Measurements from ENCODE around the gene RGS6. TPM values are rescaled to one million over a fixed set of nuclear protein-coding genes. Genes with fewer than 3 reads are reported as not detected.

Gene RGS6
- total RNA-seq, 2 experiments from 2014 or later = not detected

GRCh38 chr14:72063761-72064282 is 131.6 kb downstream of the RGS6 start:
- no peak overlapping the region for H3K4me2 ChIP-seq (ENCODE audit: low read length)
- POLR2A ChIA-PET = no interaction called here
- DNase-seq (ENCODE audit: low spot score) = no peak
- CTCF ChIA-PET (ENCODE audit: unreplicated experiment) = no interaction called here
- no TSS peak for BruUV-seq (replicated peaks)
- intact Hi-C loops (cut with micrococcal nuclease; ENCODE audit: unreplicated experiment) = no loop called here
- H3K36me3 ChIP-seq (ENCODE audit: insufficient read depth, low read length) = no peaks in the 10 kb centered on the region
- H3K4me1 ChIP-seq (ENCODE audit: insufficient read depth, low read length, poor library complexity, severe bottlenecking) = no peaks in the 10 kb centered on the region
- H3K9me3 ChIP-seq (ENCODE audit: low read length) = no peaks in the 10 kb centered on the region
- H3K4me3 ChIP-seq (ENCODE audit: low read depth, low read length, poor library complexity, severe bottlenecking) = no peak overlapping the region
- H4K20me1 ChIP-seq (ENCODE audit: insufficient read depth, low read length) = no peaks in the 10 kb centered on the region
- no peaks in the 10 kb centered on the region for H3K9me2 ChIP-seq (ENCODE audit: insufficient read depth, low read length)
- no peak overlapping the region for H2AFZ ChIP-seq (ENCODE audit: low read length)
- no peak overlapping the region for H3K27ac ChIP-seq (ENCODE audit: low read depth, low read length, poor library complexity, severe bottlenecking)
- no peak for TF ChIP-seq EZH2phosphoT487 (IDR thresholded peaks at IDR 0.05; ENCODE audit: borderline replicate concordance, low read depth, low read length)
- TF ChIP-seq CTCF (conservative IDR thresholded peaks at IDR 0.05; ENCODE audit: low read length) = no peak
- H3K79me2 ChIP-seq (ENCODE audit: insufficient read depth, low read depth, low read length) = no peaks in the 10 kb centered on the region

GRCh38 chr14:72064501-72064900 is 132.3 kb downstream of the RGS6 start:
- no peak overlapping the region for H3K4me2 ChIP-seq (ENCODE audit: low read length)
- H4K20me1 ChIP-seq (ENCODE audit: insufficient read depth, low read length) = no peaks in the 10 kb centered on the region
- TF ChIP-seq CTCF (conservative IDR thresholded peaks at IDR 0.05; ENCODE audit: low read length) (no peak), EZH2phosphoT487 (IDR thresholded peaks at IDR 0.05; ENCODE audit: borderline replicate concordance, low read depth, low read length) (no peak)
- no peaks in the 10 kb centered on the region for H3K9me3 ChIP-seq (ENCODE audit: low read length)
- H3K9me2 ChIP-seq (ENCODE audit: insufficient read depth, low read length) = no peaks in the 10 kb centered on the region
- H2AFZ ChIP-seq (ENCODE audit: low read length) = no peak overlapping the region
- H3K4me3 ChIP-seq (ENCODE audit: low read depth, low read length, poor library complexity, severe bottlenecking) = no peak overlapping the region
- DNase-seq (ENCODE audit: low spot score) = no peak
- intact Hi-C loops (cut with micrococcal nuclease; ENCODE audit: unreplicated experiment) = no loop called here
- no peaks in the 10 kb centered on the region for H3K79me2 ChIP-seq (ENCODE audit: insufficient read depth, low read depth, low read length)
- BruUV-seq (replicated peaks) = no TSS peak
- H3K27ac ChIP-seq (ENCODE audit: low read depth, low read length, poor library complexity, severe bottlenecking) = no peak overlapping the region
- no peaks in the 10 kb centered on the region for H3K4me1 ChIP-seq (ENCODE audit: insufficient read depth, low read length, poor library complexity, severe bottlenecking)
- ChIA-PET POLR2A (no interaction called here), CTCF (ENCODE audit: unreplicated experiment) (no interaction called here)
- no peaks in the 10 kb centered on the region for H3K36me3 ChIP-seq (ENCODE audit: insufficient read depth, low read length)

GRCh38 chr14:72070458-72070857 is 138.2 kb downstream of the RGS6 start:
- H3K79me2 ChIP-seq (ENCODE audit: insufficient read depth, low read depth, low read length) = no peaks in the 10 kb centered on the region
- no peaks in the 10 kb centered on the region for H4K20me1 ChIP-seq (ENCODE audit: insufficient read depth, low read length)
- no peak overlapping the region for H3K4me3 ChIP-seq (ENCODE audit: low read depth, low read length, poor library complexity, severe bottlenecking)
- H3K4me2 ChIP-seq (ENCODE audit: low read length) = no peak overlapping the region
- no peaks in the 10 kb centered on the region for H3K9me3 ChIP-seq (ENCODE audit: low read length)
- no peak overlapping the region for H3K27ac ChIP-seq (ENCODE audit: low read depth, low read length, poor library complexity, severe bottlenecking)
- BruUV-seq (replicated peaks) = no TSS peak
- no peaks in the 10 kb centered on the region for H3K36me3 ChIP-seq (ENCODE audit: insufficient read depth, low read length)
- no peaks in the 10 kb centered on the region for H3K9me2 ChIP-seq (ENCODE audit: insufficient read depth, low read length)
- ChIA-PET CTCF (ENCODE audit: unreplicated experiment) (no interaction called here), POLR2A (interaction anchor here (0.6 to 0.9 kb wide), 2 partner anchors 22 to 1874 kb away, joined by 3 read pairs; no protein-coding TSS in a partner anchor)
- intact Hi-C loops (cut with micrococcal nuclease; ENCODE audit: unreplicated experiment) = no loop called here
- H2AFZ ChIP-seq (ENCODE audit: low read length) = no peak overlapping the region
- DNase-seq (ENCODE audit: low spot score) = no peak
- TF ChIP-seq EZH2phosphoT487 (IDR thresholded peaks at IDR 0.05; ENCODE audit: borderline replicate concordance, low read depth, low read length) (no peak), CTCF (conservative IDR thresholded peaks at IDR 0.05; ENCODE audit: low read length) (no peak)
- no peaks in the 10 kb centered on the region for H3K4me1 ChIP-seq (ENCODE audit: insufficient read depth, low read length, poor library complexity, severe bottlenecking)

All from OCI-LY7 (cell line).